Astrocyte of the spinal cord (primary cell): ENCODE data around the gene BBOF1.
A peak's percentile ranks its signal among the peaks of the same experiment; 100 is the strongest.

Experiments
- DNase-seq: peaks from one replicate; pipeline ENCODE4 v3.0.0; 2011; ENCODE audit warnings: low read depth, low spot score
- H3K4me3 ChIP-seq: 2 replicates; pipeline ENCODE4 v1.5.1; 2011; ENCODE audit warnings: low read depth, mild to moderate bottlenecking, low read length, moderate library complexity
- CTCF ChIP-seq: IDR thresholded peaks from 2 replicates; pipeline ENCODE4 v1.5.1; 2012; ENCODE audit warnings: low read depth, mild to moderate bottlenecking, low read length, inconsistent platforms
- in situ Hi-C: cut with HindIII; loops from 2 replicates; pipeline ENCODE4 v1.10.0; 2017; ENCODE audit warnings: low sequenced_read_pairs

The BBOF1 gene

GRCh38 chr14:74029136-74029535 is 10.0 kb downstream of the BBOF1 start:
- no peak for TF ChIP-seq CTCF
- in situ Hi-C loops, result no loop called here

GRCh38 chr14:74034572-74034971 is 15.4 kb downstream of the BBOF1 start:
- H3K4me3 ChIP-seq, result no peak overlapping the region
- in situ Hi-C loops, result no loop called here
- TF ChIP-seq CTCF, result no peak
- DNase-seq, result no peak

More at GRCh38 chr14:74029136-74029535, 10.0 kb downstream of the BBOF1 start:
- H3K4me3 ChIP-seq, result no peak overlapping the region
- DNase-seq, result no peak

GRCh38 chr14:74035556-74035955 is 16.4 kb downstream of the BBOF1 start:
- no peak overlapping the region for H3K4me3 ChIP-seq
- peak; percentile 22 for DNase-seq
- in situ Hi-C loops, result no loop called here
- TF ChIP-seq CTCF, result no peak

- in situ Hi-C loops, result no loop called here
- peak; percentile 57 for TF ChIP-seq CTCF
- no peak overlapping the region for H3K4me3 ChIP-seq
- peak; percentile 76 for DNase-seq
Measured at GRCh38 chr14:74038020-74038859, 19.1 kb downstream of the BBOF1 start.

- H3K4me3 ChIP-seq, result no peak overlapping the region
- in situ Hi-C loops, result no loop called here
- no peak for TF ChIP-seq CTCF
- DNase-seq, result no peak
Measured at GRCh38 chr14:74042296-74042695, 23.1 kb downstream of the BBOF1 start.

GRCh38 chr14:74045522-74045921 is 26.4 kb downstream of the BBOF1 start:
- no peak for TF ChIP-seq CTCF
- H3K4me3 ChIP-seq, result no peak overlapping the region
- in situ Hi-C loops, result no loop called here
- DNase-seq, result no peak
